PFSK-1 (cell line): Measurements from ENCODE around the gene FAM186B.
A peak's percentile ranks its signal among the peaks of the same experiment; 100 is the strongest.

Source experiments
- FOXP2 ChIP-seq: optimal IDR thresholded peaks from 2 replicates; pipeline ENCODE3; 2011; ENCODE audit warnings: borderline replicate concordance, control low read depth, inconsistent platforms; ENCODE audit not compliant: insufficient read depth; ENCODE audit errors: extremely low read length, extremely low read depth
- POLR2AphosphoS5 ChIP-seq: IDR thresholded peaks from 2 replicates; pipeline ENCODE4 v1.6.1; 2012; ENCODE audit warnings: low read depth, mild to moderate bottlenecking, control low read depth, low read length, moderate library complexity
- SIN3A ChIP-seq: IDR thresholded peaks from 2 replicates; pipeline ENCODE4 v1.6.1; 2012; ENCODE audit warnings: mild to moderate bottlenecking, low read length, moderate library complexity, borderline replicate concordance; ENCODE audit not compliant: insufficient read depth
- TAF1 ChIP-seq: IDR thresholded peaks from 2 replicates; pipeline ENCODE4 v1.6.1; 2012; ENCODE audit warnings: low read length, control low read depth, borderline replicate concordance; ENCODE audit not compliant: insufficient read depth
- TF ChIP-seq, protein P1 (sequence below), 2 experiments: IDR thresholded peaks; 2 replicates each; pipeline versions ENCODE4 v1.6.1 to v1.8.0; 2011 to 2012; ENCODE audit warnings: low read depth in 2 of 2, low read length in 2 of 2, control low read depth in 1 of 2, inconsistent platforms in 1 of 2, mild to moderate bottlenecking in 1 of 2, moderate library complexity in 1 of 2; ENCODE audit not compliant: insufficient read depth in 1 of 2

The FAM186B gene

DNA sequence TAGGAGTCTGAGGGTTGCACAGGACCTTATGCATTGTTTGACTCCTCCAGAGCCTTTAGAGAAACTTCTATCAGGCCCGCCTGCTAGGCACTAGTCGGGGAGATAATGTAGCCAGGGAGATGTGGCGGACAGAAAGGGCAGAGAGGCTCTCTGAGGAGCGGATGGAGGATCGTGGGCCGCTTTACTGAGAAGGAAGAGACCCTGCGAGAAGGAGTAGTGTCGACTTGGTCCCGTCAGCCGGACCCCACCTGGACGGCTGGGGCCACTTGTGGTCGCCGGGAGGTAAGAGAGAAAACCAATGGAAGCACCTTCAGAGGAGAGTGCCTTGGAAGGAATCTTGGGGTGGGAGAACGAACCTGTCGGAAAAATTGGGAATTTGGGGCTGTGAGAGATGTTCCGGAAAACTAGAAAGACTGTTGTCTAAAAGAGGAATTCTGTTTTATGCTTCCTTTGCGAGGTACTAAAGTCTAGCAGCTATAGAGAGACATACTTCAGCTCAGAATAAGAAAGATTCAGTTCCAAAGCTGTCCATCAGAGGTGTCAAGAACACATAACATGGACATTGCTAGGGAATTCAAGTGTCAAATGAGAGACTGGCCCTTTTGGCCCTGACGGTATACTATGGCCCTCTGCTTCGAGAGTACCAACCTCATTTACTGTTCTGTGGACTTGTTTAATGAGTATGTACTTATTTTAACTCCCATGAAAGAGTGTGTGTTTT, 36.8 kb downstream of the FAM186B start:
- TF ChIP-seq TAF1 (no peak), FOXP2 (no peak), SIN3A (no peak), POLR2AphosphoS5 (no peak)
- TF ChIP-seq, protein P1, sequence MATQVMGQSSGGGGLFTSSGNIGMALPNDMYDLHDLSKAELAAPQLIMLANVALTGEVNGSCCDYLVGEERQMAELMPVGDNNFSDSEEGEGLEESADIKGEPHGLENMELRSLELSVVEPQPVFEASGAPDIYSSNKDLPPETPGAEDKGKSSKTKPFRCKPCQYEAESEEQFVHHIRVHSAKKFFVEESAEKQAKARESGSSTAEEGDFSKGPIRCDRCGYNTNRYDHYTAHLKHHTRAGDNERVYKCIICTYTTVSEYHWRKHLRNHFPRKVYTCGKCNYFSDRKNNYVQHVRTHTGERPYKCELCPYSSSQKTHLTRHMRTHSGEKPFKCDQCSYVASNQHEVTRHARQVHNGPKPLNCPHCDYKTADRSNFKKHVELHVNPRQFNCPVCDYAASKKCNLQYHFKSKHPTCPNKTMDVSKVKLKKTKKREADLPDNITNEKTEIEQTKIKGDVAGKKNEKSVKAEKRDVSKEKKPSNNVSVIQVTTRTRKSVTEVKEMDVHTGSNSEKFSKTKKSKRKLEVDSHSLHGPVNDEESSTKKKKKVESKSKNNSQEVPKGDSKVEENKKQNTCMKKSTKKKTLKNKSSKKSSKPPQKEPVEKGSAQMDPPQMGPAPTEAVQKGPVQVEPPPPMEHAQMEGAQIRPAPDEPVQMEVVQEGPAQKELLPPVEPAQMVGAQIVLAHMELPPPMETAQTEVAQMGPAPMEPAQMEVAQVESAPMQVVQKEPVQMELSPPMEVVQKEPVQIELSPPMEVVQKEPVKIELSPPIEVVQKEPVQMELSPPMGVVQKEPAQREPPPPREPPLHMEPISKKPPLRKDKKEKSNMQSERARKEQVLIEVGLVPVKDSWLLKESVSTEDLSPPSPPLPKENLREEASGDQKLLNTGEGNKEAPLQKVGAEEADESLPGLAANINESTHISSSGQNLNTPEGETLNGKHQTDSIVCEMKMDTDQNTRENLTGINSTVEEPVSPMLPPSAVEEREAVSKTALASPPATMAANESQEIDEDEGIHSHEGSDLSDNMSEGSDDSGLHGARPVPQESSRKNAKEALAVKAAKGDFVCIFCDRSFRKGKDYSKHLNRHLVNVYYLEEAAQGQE (IDR thresholded peaks at IDR 0.05; ENCODE audit: insufficient read depth in 1 of 2, low read depth in 2 of 2, low read length in 2 of 2): no peak

DNA sequence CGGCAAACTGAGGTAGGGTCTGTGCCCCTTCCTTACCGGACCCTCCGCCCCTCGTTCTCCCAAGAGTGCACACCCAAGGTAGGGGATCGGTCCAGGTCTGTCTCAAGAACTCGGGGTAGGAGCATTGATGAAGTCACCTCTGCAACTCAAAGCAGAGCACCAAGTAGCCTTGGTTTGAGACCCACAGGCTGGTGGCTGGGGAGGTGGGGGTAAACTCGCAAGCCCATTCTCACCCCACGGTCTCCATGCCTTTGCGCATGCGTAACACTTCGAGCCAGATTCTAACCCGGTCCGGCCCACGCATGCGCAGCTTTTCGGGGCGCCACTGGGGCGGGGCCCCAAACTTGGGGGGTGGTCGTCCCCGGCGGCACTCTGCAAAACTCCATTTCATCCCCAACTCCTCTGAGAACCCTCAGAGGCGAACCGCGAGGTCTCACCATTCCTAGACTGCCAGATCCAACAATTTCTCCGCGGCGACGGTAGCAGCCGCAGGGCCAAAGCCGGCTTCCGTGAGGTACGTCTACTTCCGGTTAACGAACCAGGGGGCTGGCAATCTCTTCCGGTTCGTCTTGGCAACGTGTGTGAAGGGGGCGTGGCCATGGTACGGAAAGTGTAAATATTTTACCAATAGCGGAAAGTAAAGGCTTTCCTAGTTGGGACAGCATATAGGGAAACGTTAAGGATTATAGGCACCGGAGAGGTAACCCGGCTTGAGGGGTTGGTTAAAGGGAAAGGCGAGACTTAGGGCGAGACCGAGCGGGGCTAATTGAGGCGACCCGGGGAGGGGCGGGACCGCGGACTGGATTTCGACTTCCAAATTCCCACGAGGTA, 37.6 kb downstream of the FAM186B start, which contains the start of gene MCRS1:
MCRS1 (minus strand) TSS at position 532 of the 831 bp plus-strand sequence. CDS start 1,411 bp downstream, outside the sequence.
- TF ChIP-seq POLR2AphosphoS5 (peak; percentile 97), SIN3A (no peak; the same call in 1 of the 2 replicates), FOXP2 (peak; percentile 45), TAF1 (peak; percentile 94)
- TF ChIP-seq, protein P1 (IDR thresholded peaks at IDR 0.05; ENCODE audit: insufficient read depth in 1 of 2, low read depth in 2 of 2, low read length in 2 of 2): 0 out of 4 replicates have a peak, but pooled peaks of 1 of the 2 experiments have one; percentile 10

DNA sequence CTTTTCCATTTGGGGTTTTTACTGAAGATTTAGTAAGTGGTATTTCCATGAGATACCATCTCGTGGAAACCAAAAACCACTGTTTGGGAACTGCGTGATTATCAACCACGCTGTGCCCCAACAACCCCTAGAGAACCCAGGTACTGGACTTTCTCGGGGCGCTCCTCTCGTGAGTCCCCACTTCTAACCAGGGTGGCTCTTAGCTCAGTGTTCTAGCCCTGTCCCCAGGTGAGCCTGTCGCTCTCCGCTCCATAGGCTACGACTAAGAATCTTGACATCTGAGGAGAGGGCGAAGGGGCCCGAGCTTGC, 38.2 kb downstream of the FAM186B start:
- TF ChIP-seq POLR2AphosphoS5 (no peak), FOXP2 (no peak), SIN3A (no peak), TAF1 (no peak)
- TF ChIP-seq, protein P1 (IDR thresholded peaks at IDR 0.05; ENCODE audit: insufficient read depth in 1 of 2, low read depth in 2 of 2, low read length in 2 of 2): no peak

DNA sequence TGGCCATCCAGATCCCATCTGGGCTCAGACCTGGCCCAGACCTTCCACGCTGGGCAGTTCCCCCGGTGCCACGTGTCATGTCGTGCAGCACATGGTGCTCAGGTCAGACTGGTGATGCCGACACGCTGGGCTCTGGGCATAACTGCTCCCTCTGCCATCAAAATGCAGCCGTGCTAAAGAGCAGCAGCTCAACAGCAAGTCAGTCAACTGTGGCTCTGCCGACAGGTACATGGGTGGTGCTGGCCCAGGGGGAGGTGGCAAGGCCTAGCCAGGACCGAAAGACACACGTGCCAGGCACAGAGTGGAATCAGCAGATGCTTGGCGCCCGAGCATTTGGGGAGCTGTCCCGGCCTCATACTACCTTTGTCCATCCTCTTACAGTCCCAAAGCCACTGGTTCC, 39.1 kb downstream of the FAM186B start:
- TF ChIP-seq SIN3A: no peak
- no peak for TF ChIP-seq TAF1
- no peak for TF ChIP-seq POLR2AphosphoS5
- TF ChIP-seq, protein P1 (IDR thresholded peaks at IDR 0.05; ENCODE audit: insufficient read depth in 1 of 2, low read depth in 2 of 2, low read length in 2 of 2): no peak
- no peak for TF ChIP-seq FOXP2
